Mesangial cell (primary cell): ENCODE results near the gene GAREM2. TPM values are rescaled to one million over a fixed set of nuclear protein-coding genes. Genes with fewer than 3 reads are reported as not detected.

Source experiments
- total RNA-seq: library from RNA; depleted of rRNA; stranded (reverse); fragments of >200 nt; gene quantifications from 2 replicates; pipeline ENCODE4 v1.2.3, GENCODE V29; 2015

The GAREM2 gene
- total RNA-seq = 2.3 and 3.0 TPM in 2 replicates

DNA sequence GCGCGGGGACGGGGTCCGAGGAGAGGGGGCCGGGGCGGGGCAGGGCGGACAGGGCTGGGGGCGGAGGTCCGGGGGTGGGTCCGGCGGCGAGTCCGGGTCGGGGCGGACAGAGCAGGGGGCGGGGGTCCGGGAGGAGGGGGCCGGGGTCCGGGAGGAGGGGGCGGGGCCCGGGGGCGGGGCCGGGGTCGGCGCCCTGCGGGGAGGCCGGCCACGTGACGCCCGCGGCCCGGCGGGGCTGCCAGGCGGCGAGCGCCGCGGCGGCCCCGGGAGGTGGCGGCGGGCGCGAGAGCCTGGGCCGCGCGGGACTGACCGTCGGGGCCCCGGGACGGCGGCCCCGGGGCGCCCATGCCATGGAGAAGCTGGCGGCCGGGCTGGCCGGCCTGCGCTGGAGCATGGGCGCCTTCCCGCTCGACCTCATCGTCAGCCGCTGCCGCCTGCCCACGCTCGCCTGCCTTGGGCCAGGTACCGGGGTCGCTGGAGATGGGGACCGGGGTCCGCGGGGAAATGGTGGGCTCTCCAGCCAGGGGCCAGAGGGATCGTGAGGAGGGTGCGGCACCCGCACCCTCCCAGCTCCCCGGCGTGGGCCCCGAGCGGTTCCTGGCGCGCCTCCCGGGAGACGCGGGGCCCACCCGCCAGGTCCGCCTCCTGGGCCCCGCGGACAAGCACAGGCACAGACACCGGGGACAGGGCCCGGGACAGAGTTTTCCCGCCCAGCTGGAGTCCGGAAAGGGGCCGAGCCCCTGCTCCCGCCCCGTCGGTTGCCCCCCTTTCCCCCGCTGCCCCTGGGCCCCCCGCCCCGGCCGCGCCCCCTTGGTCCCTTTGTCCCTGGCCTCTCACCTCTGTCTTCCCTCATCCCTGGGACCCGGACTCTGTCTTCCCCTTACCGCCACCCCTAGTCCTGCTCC, at the start of gene GAREM2:
Gene GAREM2 (plus strand): TSS at position 218 of the 905 bp plus-strand sequence. CDS start 133 bp downstream, at position 351.

Other genes starting within 250 kb of the GAREM2 start
- gene KIF3C, start 190.6 kb upstream of the GAREM2 start, total RNA-seq = 26.7 and 28.6 TPM in 2 replicates
- gene RAB10, start 139.0 kb upstream of the GAREM2 start, total RNA-seq = 67.1 and 75.0 TPM in 2 replicates
- gene HADHA, start 71.5 kb downstream of the GAREM2 start, total RNA-seq = 75.6 and 76.1 TPM in 2 replicates
- gene HADHB, start 71.9 kb downstream of the GAREM2 start, total RNA-seq = 57.0 and 75.0 TPM in 2 replicates
- gene SELENOI, start 173.1 kb downstream of the GAREM2 start, total RNA-seq = 8.1 and 13.0 TPM in 2 replicates
- gene ADGRF3, start 173.7 kb downstream of the GAREM2 start, total RNA-seq = 0.38 TPM in 1 of 2 replicates, not detected in the other
- not detected in 2 replicates for gene DRC1, start 228.8 kb downstream of the GAREM2 start, total RNA-seq